Astrocyte (in vitro differentiated cells and primary cell): Measurements from ENCODE around the gene JAKMIP1.

Experiments used
- CTCF ChIP-seq: IDR thresholded peaks from 2 replicates; pipeline ENCODE4 v1.5.1; 2011; ENCODE audit warnings: low read depth, mild to moderate bottlenecking, inconsistent platforms, low read length, moderate library complexity; ENCODE audit not compliant: insufficient read depth
- EZH2 ChIP-seq: IDR thresholded peaks from 2 replicates; pipeline ENCODE4 v1.6.1; 2012; ENCODE audit warnings: mild to moderate bottlenecking, low read length, inconsistent platforms; ENCODE audit not compliant: insufficient read depth

- TF ChIP-seq CTCF: no peak
- TF ChIP-seq EZH2: no peak
These were observed 28.1 kb upstream of the JAKMIP1 start for GRCh38 chr4:6228158-6229067.
